NT2/D1 (cell line): Measurements from ENCODE around the gene GNG12.

Experiments
- SUZ12 ChIP-seq: IDR thresholded peaks from 2 replicates; pipeline ENCODE4 v1.6.1; 2011; ENCODE audit not compliant: insufficient read length, insufficient read depth; ENCODE audit errors: extremely low read depth
- YY1 ChIP-seq: IDR thresholded peaks from 2 replicates; pipeline ENCODE4 v1.6.1; 2011; ENCODE audit not compliant: insufficient read length, insufficient read depth
- ZNF274 ChIP-seq: IDR thresholded peaks from 2 replicates; pipeline ENCODE4 v1.6.1; 2011; ENCODE audit warnings: mild to moderate bottlenecking, low read depth, low read length

DNA sequence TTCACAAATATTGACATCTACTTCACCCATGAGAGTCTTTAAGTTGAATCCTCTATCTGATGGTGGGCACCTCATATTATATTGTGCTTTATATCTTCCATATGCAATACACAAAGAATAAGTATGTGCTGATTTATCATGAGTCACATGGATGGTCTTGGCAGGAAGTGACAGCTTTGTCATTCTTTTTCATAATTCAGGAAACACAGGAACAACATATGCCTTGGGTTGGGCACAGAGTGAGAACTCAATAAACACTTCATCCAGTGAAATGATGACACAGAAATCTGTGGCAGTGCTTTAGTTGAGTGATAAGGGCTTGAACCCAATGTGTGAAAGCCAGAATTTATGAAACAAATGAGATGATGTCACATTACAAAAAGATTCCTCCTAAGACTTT, 107.0 kb downstream of the GNG12 start:
- TF ChIP-seq YY1 (no peak), SUZ12 (no peak), ZNF274 (no peak)
